Airway epithelial cell (primary cell): Measurements from ENCODE around the gene SLC4A1. TPM values are rescaled to one million over a fixed set of nuclear protein-coding genes. Genes with fewer than 3 reads are reported as not detected.

ENCODE experiments used
- total RNA-seq: library from RNA; depleted of rRNA; stranded (reverse); fragments of >200 nt; gene quantifications from 2 replicates; pipeline ENCODE4 v1.2.3, GENCODE V29; 2015

The SLC4A1 gene
- not detected in 2 replicates for total RNA-seq

GRCh38 chr17:44267818-44268490 lies at the start of gene SLC4A1:
Gene SLC4A1 (minus strand): TSS chr17:44268135. CDS start chr17:44262866, 5,269 bp downstream.

GRCh38 chr17:44308320-44308818 lies 40.4 kb upstream of the SLC4A1 start, which contains the start of gene RUNDC3A:
Gene RUNDC3A (plus strand): TSS chr17:44308601. CDS start chr17:44308833, 232 bp downstream.

GRCh38 chr17:44219616-44220212 lies 48.2 kb downstream of the SLC4A1 start, which contains the start of gene UBTF:
Gene UBTF (minus strand): TSS chr17:44219675. CDS start chr17:44218229, 1,446 bp downstream.

GRCh38 chr17:44199553-44200477 lies 68.1 kb downstream of the SLC4A1 start, which contains the start of gene ATXN7L3:
Gene ATXN7L3 (minus strand): TSS chr17:44199884. CDS start chr17:44198070, 1,814 bp downstream.

Other genes starting within 250 kb of the SLC4A1 start
- 42.0 and 66.4 TPM in 2 replicates for gene LSM12, start 201.5 kb downstream of the SLC4A1 start, total RNA-seq
- gene G6PC3, start 197.4 kb downstream of the SLC4A1 start, total RNA-seq: 35.4 and 50.6 TPM in 2 replicates
- gene HDAC5, start 144.5 kb downstream of the SLC4A1 start, total RNA-seq: 35.1 and 54.8 TPM in 2 replicates
- gene HROB, start 126.2 kb downstream of the SLC4A1 start, total RNA-seq: 5.0 and 9.4 TPM in 2 replicates
- not detected in 2 replicates for gene ASB16, start 97.4 kb downstream of the SLC4A1 start, total RNA-seq
- 19.0 and 28.1 TPM in 2 replicates for gene TMUB2, start 81.2 kb downstream of the SLC4A1 start, total RNA-seq
- gene ATXN7L3, start 68.3 kb downstream of the SLC4A1 start, total RNA-seq: 34.2 and 53.6 TPM in 2 replicates
- 41.1 and 42.3 TPM in 2 replicates for gene UBTF, start 48.5 kb downstream of the SLC4A1 start, total RNA-seq
- gene RUNDC3A, start 40.5 kb upstream of the SLC4A1 start, total RNA-seq: 0.92 and 4.3 TPM in 2 replicates
- gene SLC25A39, start 56.7 kb upstream of the SLC4A1 start, total RNA-seq: 203 and 225 TPM in 2 replicates
- 475 and 574 TPM in 2 replicates for gene GRN, start 77.2 kb upstream of the SLC4A1 start, total RNA-seq
- gene FAM171A2, start 95.7 kb upstream of the SLC4A1 start, total RNA-seq: 4.2 and 5.6 TPM in 2 replicates
- 0.07 TPM in 1 of 2 replicates, not detected in the other for gene ITGA2B, start 121.5 kb upstream of the SLC4A1 start, total RNA-seq
- 10.6 and 17.9 TPM in 2 replicates for gene GPATCH8, start 235.3 kb upstream of the SLC4A1 start, total RNA-seq